OCI-LY1 (cell line): ENCODE measurements around the gene GABBR2.

Source experiments
- H2AFZ ChIP-seq: fragments of 200-600 bp; sonication (generic), shearing (Covaris generic); 2 replicates; pipeline ENCODE4 v1.6.0; 2014; ENCODE audit warnings: antibody characterized with exemption, mild to moderate bottlenecking, low read length
- H3F3A ChIP-seq: fragments of 200-600 bp; sonication (generic), shearing (Covaris generic); 2 replicates; pipeline ENCODE4 v1.6.0; 2014; ENCODE audit warnings: mild to moderate bottlenecking, antibody characterized with exemption, low read length, moderate library complexity; ENCODE audit not compliant: insufficient read depth
- H3K27ac ChIP-seq: fragments of 200-600 bp; sonication (generic); 2 replicates; pipeline ENCODE4 v1.5.1; 2014; ENCODE audit warnings: low read length, mixed run types, mild to moderate bottlenecking, low read depth; ENCODE audit not compliant: poor library complexity, severe bottlenecking
- H3K27me3 ChIP-seq: fragments of 200-600 bp; sonication (generic); 2 replicates; pipeline ENCODE4 v1.6.0; 2014; ENCODE audit warnings: antibody characterized with exemption, mild to moderate bottlenecking, low read length, moderate library complexity; ENCODE audit not compliant: insufficient read depth
- H3K36me3 ChIP-seq: fragments of 200-600 bp; sonication (generic); 2 replicates; pipeline ENCODE4 v1.6.1; 2014; ENCODE audit warnings: mild to moderate bottlenecking, antibody characterized with exemption, low read length, moderate library complexity, mixed read lengths; ENCODE audit not compliant: insufficient read depth
- H3K4me1 ChIP-seq: fragments of 200-600 bp; sonication (generic); 2 replicates; pipeline ENCODE4 v1.5.1; 2014; ENCODE audit warnings: mild to moderate bottlenecking, low read length, moderate library complexity; ENCODE audit not compliant: insufficient read depth, severe bottlenecking
- H3K4me2 ChIP-seq: fragments of 200-600 bp; sonication (generic), shearing (Covaris generic); 2 replicates; pipeline ENCODE4 v1.6.1; 2014; ENCODE audit warnings: low read length
- H3K4me3 ChIP-seq: fragments of 200-600 bp; sonication (generic); 2 replicates; pipeline ENCODE4 v1.5.1; 2014; ENCODE audit warnings: low read length, low read depth, mild to moderate bottlenecking, mixed read lengths; ENCODE audit not compliant: poor library complexity, severe bottlenecking
- H3K79me2 ChIP-seq: fragments of 200-600 bp; shearing (Covaris generic); 2 replicates; pipeline ENCODE4 v1.6.1; 2016; ENCODE audit warnings: mixed run types, low read length, mixed read lengths; ENCODE audit not compliant: insufficient read depth
- H3K9ac ChIP-seq: fragments of 200-600 bp; sonication (generic), shearing (Covaris generic); 2 replicates; pipeline ENCODE4 v1.6.1; 2014; ENCODE audit warnings: mild to moderate bottlenecking, low read length, mixed read lengths
- H3K9me2 ChIP-seq: fragments of 200-600 bp; sonication (generic), shearing (Covaris generic); 2 replicates; pipeline ENCODE4 v1.6.1; 2014; ENCODE audit warnings: low read depth, mild to moderate bottlenecking, low read length, mixed read lengths
- H3K9me3 ChIP-seq: fragments of 200-600 bp; shearing (Covaris generic); 2 replicates; pipeline ENCODE4 v1.6.1; 2014; ENCODE audit warnings: low read length, mixed read lengths
- H4K20me1 ChIP-seq: fragments of 200-600 bp; sonication (generic), shearing (Covaris generic); 2 replicates; pipeline ENCODE4 v1.6.0; 2016; ENCODE audit warnings: mild to moderate bottlenecking, low read length; ENCODE audit not compliant: insufficient read depth
- CTCF ChIP-seq: fragments of 200-600 bp; sonication (generic), shearing (Covaris generic); IDR thresholded peaks from 2 replicates; pipeline ENCODE4 v1.5.1; 2017; ENCODE audit warnings: mild to moderate bottlenecking, antibody characterized with exemption, low read length, moderate library complexity, mixed read lengths
- EZH2 ChIP-seq: fragments of 200-600 bp; sonication (generic), shearing (Covaris generic); IDR thresholded peaks from 2 replicates; pipeline ENCODE4 v1.8.0; 2017; ENCODE audit warnings: borderline replicate concordance, mixed run types, mild to moderate bottlenecking, antibody characterized with exemption, low read length, moderate library complexity, mixed read lengths

Gene GABBR2

GRCh38 chr9:98740226-98740881, 31.6 kb upstream of the GABBR2 start:
- Histone ChIP-seq H4K20me1 (no peaks in the 10 kb centered on the region), H3F3A (no peaks in the 10 kb centered on the region), H3K27ac (no peak overlapping the region), H3K9ac (no peak overlapping the region), H3K4me2 (no peak overlapping the region), H3K36me3 (peaks cover 16% of the 10 kb centered on the region; the same call in 1 of the 2 replicates), H3K9me3 (no peaks in the 10 kb centered on the region), H3K9me2 (no peaks in the 10 kb centered on the region), H3K4me3 (no peak overlapping the region), H3K79me2 (no peaks in the 10 kb centered on the region), H3K4me1 (peaks cover 18% of the 10 kb centered on the region), H3K27me3 (no peaks in the 10 kb centered on the region), H2AFZ (no peak overlapping the region)
- TF ChIP-seq EZH2 (no peak), CTCF (no peak)

GRCh38 chr9:98738741-98739140, 30.0 kb upstream of the GABBR2 start:
- no peaks in the 10 kb centered on the region for H3K27me3 ChIP-seq
- no peak overlapping the region for H3K4me2 ChIP-seq
- H3K9me2 ChIP-seq: no peaks in the 10 kb centered on the region
- no peaks in the 10 kb centered on the region for H3K9me3 ChIP-seq
- no peak for TF ChIP-seq EZH2
- TF ChIP-seq CTCF: no peak
- no peak overlapping the region for H3K27ac ChIP-seq
- H3K9ac ChIP-seq: no peak overlapping the region
- H3K4me1 ChIP-seq: peaks cover 5% of the 10 kb centered on the region
- H3F3A ChIP-seq: no peaks in the 10 kb centered on the region
- H3K4me3 ChIP-seq: no peak overlapping the region
- 0 out of 2 replicates have a peak, but pooled peaks cover 14% of the 10 kb centered on the region for H3K36me3 ChIP-seq
- H3K79me2 ChIP-seq: no peaks in the 10 kb centered on the region
- H2AFZ ChIP-seq: no peak overlapping the region
- H4K20me1 ChIP-seq: no peaks in the 10 kb centered on the region

- Histone ChIP-seq H3K36me3 (0 out of 2 replicates have a peak, but pooled peaks cover 14% of the 10 kb centered on the region), H3K9me3 (no peaks in the 10 kb centered on the region)
- TF ChIP-seq CTCF (no peak), EZH2 (no peak)
These were observed 27.5 kb upstream of the GABBR2 start for GRCh38 chr9:98736226-98736625.

More at GRCh38 chr9:98736226-98736625, 27.5 kb upstream of the GABBR2 start:
- H3F3A ChIP-seq: no peaks in the 10 kb centered on the region
- no peaks in the 10 kb centered on the region for H3K79me2 ChIP-seq
- no peaks in the 10 kb centered on the region for H3K27me3 ChIP-seq
- H3K9ac ChIP-seq: no peak overlapping the region
- H4K20me1 ChIP-seq: no peaks in the 10 kb centered on the region
- no peak overlapping the region for H3K27ac ChIP-seq
- no peaks in the 10 kb centered on the region for H3K4me1 ChIP-seq
- no peak overlapping the region for H2AFZ ChIP-seq
- H3K4me3 ChIP-seq: no peak overlapping the region
- H3K9me2 ChIP-seq: no peaks in the 10 kb centered on the region
- H3K4me2 ChIP-seq: no peak overlapping the region
